Measurements from ENCODE around the gene PRR29. TPM values are rescaled to one million over a fixed set of nuclear protein-coding genes. Genes with fewer than 3 reads are reported as not detected.
"Not testable (repeated sequence)": the region's sequence is repeated elsewhere in the genome, so short reads cannot be mapped to it uniquely, and the experiment has no call there.

PRR29 gene
- total RNA-seq, 1 experiment from 2014 or later: 0.10 TPM

- no peak for DNase-seq (ENCODE audit: low spot score)
These were observed 23.5 kb upstream of the PRR29 start for GRCh38 chr17:63974594-63975192.

GRCh38 chr17:63975541-63976092, 22.5 kb upstream of the PRR29 start:
- no peak for DNase-seq (ENCODE audit: low spot score)

- no peak for DNase-seq (ENCODE audit: low spot score)
These were observed 21.4 kb upstream of the PRR29 start for GRCh38 chr17:63976702-63977101.

GRCh38 chr17:63978272-63979200, 19.6 kb upstream of the PRR29 start:
- no peak for DNase-seq (ENCODE audit: low spot score)

GRCh38 chr17:63982641-63983040, 15.5 kb upstream of the PRR29 start:
- DNase-seq (ENCODE audit: low spot score): not testable (repeated sequence)

GRCh38 chr17:63983320-63983719, 14.8 kb upstream of the PRR29 start:
- no peak for DNase-seq (ENCODE audit: low spot score)

- DNase-seq (ENCODE audit: low spot score): no peak
These were observed 13.9 kb upstream of the PRR29 start for GRCh38 chr17:63984236-63984635.

GRCh38 chr17:63984651-63985386, 13.3 kb upstream of the PRR29 start:
- DNase-seq (ENCODE audit: low spot score): peak; percentile 63

GRCh38 chr17:63985387-63986140, 12.6 kb upstream of the PRR29 start:
- DNase-seq (ENCODE audit: low spot score): no peak

GRCh38 chr17:63986821-63987220, 11.3 kb upstream of the PRR29 start:
- DNase-seq (ENCODE audit: low spot score): no peak

- no peak for DNase-seq (ENCODE audit: low spot score)
These were observed 10.7 kb upstream of the PRR29 start for GRCh38 chr17:63987221-63988126.

- DNase-seq (ENCODE audit: low spot score): no peak
These were observed 10.0 kb upstream of the PRR29 start for GRCh38 chr17:63988127-63988478.

GRCh38 chr17:63988741-63989621, 9.2 kb upstream of the PRR29 start:
- DNase-seq (ENCODE audit: low spot score): no peak

GRCh38 chr17:63989622-63990345, 8.4 kb upstream of the PRR29 start:
- no peak for DNase-seq (ENCODE audit: low spot score)

- DNase-seq (ENCODE audit: low spot score): no peak
These were observed 6.5 kb upstream of the PRR29 start for GRCh38 chr17:63991611-63992010.

GRCh38 chr17:63993368-63993985, 4.7 kb upstream of the PRR29 start:
- no peak for DNase-seq (ENCODE audit: low spot score)

GRCh38 chr17:63995626-63996025, 2.5 kb upstream of the PRR29 start:
- DNase-seq (ENCODE audit: low spot score): no peak
